ENCODE measurements around the gene LIF.
A peak's percentile ranks its signal among the peaks of the same experiment; 100 is the strongest.
"Not testable (repeated sequence)": the region's sequence is repeated elsewhere in the genome, so short reads cannot be mapped to it uniquely, and the experiment has no call there.

The LIF gene

GRCh38 chr22:30224161-30224857, 22.2 kb downstream of the LIF start:
- no peak for DNase-seq

- DNase-seq = no peak
Observed at GRCh38 chr22:30223303-30223702, 23.3 kb downstream of the LIF start.

- DNase-seq = no peak
Observed at GRCh38 chr22:30222321-30222720, 24.2 kb downstream of the LIF start.

GRCh38 chr22:30221121-30221992, 25.2 kb downstream of the LIF start:
- DNase-seq = no peak

GRCh38 chr22:30220338-30221012, 26.1 kb downstream of the LIF start:
- DNase-seq = no peak

DNA sequence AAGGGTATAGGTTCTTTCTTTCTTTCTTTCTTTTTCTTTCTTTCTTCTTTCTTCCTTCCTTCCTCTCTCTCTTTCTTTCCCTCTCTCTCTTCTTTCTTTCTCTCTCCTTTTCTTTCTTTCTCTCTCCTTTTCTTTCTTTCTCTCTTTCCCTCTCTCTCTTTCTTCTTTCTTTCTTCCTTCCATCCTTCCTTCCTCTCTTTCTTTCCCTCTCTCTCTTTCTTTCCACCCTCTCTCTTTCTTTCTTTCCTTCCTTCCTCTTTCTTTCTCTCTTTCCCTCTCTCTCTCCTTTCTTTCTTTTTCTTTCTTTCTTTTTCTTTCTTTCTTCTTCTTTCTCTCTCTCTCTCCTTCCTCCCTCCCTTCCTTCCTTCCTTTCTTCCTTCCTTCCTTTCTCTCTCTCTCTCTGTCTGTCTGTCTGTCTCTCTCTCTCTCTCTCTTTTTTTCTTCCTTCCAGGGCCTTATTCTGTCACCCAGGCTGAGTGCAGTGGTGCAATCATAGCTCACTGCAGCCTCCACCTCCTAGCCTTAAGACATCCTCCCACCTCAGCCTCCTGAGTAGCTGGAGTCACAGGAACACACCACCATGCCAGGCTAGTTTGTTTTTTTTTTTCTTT, 26.8 kb downstream of the LIF start:
- no peak for DNase-seq

DNA sequence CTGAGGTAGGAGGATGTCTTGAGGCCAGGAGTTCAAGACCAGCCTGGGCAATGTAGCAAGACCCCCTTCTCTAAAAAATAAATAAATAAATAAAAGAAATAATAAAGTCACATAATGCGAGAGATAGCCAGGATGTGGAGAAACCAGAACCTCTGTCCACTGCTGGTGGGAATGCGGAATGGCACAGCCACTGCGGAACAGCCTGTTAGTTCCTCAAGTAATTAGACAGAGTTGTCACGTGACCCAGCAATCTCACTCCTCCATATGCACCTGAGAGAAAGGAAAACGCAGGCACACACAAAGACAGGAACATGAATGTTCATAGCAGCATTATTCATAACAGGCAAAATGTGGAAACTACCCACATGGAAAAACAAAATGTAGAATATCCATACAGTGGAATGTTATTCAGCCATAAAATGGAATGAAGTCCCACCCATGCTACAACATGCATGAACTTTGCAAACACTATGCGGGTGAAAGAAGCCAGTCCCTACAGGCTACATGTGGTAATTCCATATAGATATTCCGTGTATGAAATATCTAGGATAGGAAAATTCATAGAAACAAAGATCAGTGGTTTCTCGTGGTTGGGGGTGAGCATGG, 27.4 kb downstream of the LIF start:
- no peak for DNase-seq

GRCh38 chr22:30217698-30218560, 28.6 kb downstream of the LIF start:
- DNase-seq = peak in 1 of 2 donors; percentile 16

GRCh38 chr22:30216710-30217109, 29.8 kb downstream of the LIF start:
- no peak for DNase-seq

DNA sequence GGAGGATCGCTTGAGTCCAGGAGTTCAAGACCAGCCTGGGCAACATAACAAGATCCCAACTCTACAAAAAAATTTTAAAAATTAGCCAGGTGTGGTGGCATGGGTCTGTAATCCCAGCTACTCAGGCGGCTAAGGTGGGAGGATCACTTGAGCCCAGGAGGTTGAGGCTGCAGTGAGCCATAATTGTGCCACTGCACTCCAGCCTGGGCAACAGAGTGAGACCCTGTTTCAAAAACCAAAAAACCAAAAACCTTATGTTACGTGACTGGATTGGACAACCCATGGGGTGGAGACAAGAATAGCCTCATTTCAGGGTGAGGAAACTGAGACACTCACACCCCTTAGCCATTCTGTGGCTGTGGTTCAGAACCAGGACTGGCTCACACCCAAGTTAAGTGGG, 30.3 kb downstream of the LIF start:
- DNase-seq = not testable (repeated sequence)

DNA sequence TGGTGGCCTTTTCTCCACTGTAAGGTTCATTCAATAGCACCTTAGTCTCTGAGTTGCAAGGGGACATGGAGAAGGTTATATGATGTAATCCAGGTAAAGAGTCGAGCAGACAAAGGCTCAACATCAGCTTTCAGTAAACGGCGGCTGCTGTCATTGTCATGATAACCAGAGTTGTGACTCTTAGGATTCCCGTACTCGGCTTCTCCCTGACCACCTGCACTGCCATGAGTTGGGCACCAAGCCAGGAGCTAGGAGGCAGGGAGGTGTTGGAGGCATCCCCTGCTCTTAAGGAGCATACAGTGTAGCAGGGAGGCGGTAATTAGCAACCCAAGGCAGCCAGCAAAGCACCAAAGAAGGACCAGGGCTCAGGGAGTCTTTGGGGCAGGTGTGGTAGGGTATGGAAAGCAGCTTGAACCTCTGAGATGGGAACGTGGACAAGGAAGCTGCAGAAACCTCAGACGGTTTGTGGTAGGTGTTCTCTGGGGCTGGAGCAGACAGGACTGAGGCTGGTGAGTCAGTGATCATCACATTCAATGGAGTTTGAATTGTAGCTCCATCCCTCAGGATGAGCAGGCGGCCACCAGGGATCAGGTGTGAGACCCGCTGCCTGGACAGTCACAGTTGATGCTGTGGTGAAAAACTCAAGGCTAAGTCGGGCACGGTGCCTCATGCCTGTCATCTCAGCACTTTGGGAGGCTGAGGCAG, 31.7 kb downstream of the LIF start:
- DNase-seq = no peak

GRCh38 chr22:30212996-30213441, 33.5 kb downstream of the LIF start:
- DNase-seq = no peak

DNA sequence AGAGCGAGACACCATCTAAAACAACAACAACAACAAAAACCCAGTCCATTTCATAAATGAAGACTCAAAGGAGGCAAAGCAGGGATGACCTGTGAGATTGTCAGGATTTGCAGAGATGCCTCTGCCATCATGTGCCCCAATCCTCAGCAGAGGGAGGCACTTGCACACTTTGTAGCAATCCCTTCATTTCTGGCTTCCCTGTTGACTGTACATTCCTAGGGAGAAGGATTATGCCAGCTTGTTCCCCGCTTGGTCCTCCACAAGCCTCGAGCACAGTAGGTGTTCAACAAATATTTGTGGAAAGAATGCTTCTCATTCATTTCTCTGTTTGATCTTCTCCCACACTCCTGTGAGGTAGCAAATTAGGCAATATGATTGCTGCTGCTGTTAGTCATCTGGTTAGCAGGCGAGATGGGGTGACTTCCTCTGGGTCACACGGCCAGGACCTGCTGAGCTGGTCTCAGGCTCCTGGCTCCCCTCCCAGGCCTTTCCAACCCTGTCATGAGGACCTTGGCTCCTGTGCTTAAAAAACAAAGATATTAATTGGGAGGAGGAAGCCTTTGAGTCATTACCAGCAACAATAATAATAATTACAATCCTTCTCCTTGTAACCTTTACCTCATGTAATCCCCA, 34.1 kb downstream of the LIF start:
- no peak for DNase-seq

- DNase-seq = no peak
Observed at GRCh38 chr22:30211124-30211820, 35.3 kb downstream of the LIF start.

DNA sequence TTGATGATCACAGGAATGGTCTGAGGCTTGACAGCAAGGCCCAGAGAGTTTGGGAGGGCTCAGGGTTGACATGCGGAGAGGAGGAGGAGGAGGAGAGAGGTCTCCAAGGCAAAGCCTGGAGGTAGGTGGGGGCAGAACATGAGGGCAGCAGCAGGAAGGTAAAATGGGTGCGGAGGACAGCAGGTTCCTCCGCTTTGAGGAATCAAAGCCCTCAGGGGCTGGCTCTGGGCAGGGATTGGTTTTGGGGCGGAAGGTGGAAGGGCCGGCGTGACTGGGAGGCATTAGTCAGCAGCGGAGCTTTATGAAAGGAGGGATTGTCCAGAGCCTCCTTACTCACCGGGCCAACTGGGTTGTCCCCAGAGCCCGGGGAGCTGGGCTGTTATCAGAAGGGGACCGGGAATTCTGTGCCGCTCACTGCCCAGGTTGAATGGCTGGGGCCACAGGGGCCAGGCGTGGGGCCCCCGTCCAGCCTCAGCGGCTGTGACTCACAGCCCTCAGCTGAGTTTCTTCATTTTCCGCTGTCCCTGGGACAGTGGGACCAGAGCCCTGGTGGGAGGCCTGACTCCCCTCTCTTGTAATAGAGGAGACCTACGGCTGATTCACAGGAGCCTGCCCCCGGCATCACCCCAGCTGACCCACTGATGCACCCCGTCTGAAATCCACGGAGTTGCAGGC, 36.2 kb downstream of the LIF start:
- no peak for DNase-seq

GRCh38 chr22:30209642-30210041, 36.9 kb downstream of the LIF start:
- DNase-seq = no peak

DNA sequence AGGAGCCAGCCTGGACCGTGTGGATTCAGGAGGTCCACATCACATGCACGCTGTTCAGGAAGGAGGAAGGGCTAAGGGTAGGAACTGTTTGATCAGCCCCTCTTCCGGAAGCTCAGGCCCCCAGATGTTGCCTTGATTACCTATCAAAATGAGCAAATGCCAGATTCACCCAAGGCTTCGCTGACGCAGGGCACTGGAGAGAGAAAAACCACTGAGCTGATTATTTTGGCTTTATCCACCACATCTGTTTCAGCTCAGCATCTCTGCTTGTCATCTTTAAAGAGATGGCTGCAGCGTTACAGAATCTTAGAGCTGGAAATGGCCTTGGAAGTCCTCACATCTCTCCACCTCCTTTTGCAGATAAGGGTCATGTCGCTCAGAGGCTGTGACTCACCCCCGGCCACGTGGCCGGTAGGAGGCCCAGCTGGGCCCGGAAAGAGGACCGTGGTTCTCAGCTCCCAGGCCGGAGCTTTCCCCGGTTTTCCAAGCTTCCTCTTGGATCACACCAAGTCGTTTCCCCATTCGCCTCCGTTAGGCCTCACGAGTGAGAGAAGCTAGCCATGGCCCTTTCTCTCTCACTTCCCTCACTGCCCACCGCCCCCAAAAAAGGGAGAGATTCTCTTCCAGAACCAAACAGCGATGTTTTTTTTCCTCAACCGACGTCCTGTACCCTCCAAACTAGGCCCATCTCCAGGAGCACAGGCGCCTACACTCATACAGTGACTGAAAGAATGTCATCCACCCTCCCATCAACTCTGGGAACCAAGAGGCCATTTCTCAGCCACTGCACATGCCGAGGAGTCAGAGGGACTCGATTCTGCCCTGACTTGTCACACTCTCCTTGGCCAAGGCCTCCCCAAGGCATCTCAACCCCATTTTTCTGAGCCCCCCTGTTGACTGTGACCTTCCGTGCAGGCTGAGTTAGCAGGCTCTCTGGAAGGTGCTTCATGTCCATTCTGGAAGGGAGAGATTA, 37.6 kb downstream of the LIF start:
- no peak for DNase-seq

DNA sequence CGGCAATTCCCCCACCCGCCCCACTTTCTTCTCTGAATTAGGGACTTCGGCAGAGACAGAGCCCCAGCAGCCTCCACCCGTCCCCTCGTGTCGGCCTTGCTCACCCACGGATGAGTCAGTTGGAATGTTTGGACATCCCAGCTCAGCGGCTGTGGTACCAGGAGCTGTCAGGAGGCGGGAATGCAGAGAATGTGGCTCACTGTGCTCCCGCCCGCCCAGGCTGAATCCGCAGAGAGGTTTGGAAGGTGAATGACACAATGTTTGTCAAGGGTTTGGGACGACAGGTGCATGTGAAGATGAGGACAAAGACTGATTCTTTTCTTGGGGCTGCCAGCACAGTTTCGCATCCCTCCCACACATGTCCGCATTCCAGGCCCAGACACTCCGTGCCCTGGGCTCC, 39.6 kb downstream of the LIF start:
- no peak for DNase-seq
